IMR-90 (cell line): ENCODE measurements around the gene TAS2R40. TPM values are rescaled to one million over a fixed set of nuclear protein-coding genes. Genes with fewer than 3 reads are reported as not detected.

Experiments used
- ATAC-seq: fragments of 200-7000 bp; cut with Tn5 transposase; 2 replicates; pipeline ENCODE4 v1.9.1; 2020; ENCODE audit warnings: low read depth, mild to moderate bottlenecking, moderate library complexity
- BruUV-seq: library from RNA; stranded (reverse); fragments of 400-500 nt; replicated peaks from 2 replicates; lab custom pipeline; 2021; lab: Mats Ljungman, UMichigan
- CTCF ChIA-PET: fragments of 300-600 bp; formaldehyde crosslinking; extraction: SDS; loops from one replicate; lab custom pipeline; 2021; ENCODE audit warnings: antibody characterized with exemption; lab: Yijun Ruan, JAX
- POLR2A ChIA-PET: fragments of 300-600 bp; sonication (Branson Sonifier 250); formaldehyde crosslinking; loops from one replicate; lab custom pipeline; 2022; ENCODE audit warnings: antibody characterized with exemption; ENCODE audit not compliant: unreplicated experiment; lab: Charles Lee
- DNase-seq: peaks from one replicate; pipeline ENCODE4 v3.0.0; 2013
- H2AFZ ChIP-seq: replicated peaks from 2 replicates; pipeline ENCODE3; 2013; ENCODE audit warnings: low read length, mild to moderate bottlenecking; ENCODE audit not compliant: poor library complexity
- H2AK5ac ChIP-seq: 2 replicates; pipeline ENCODE4 v1.6.1; 2013; ENCODE audit warnings: low read depth, low read length, inconsistent platforms
- H2AK9ac ChIP-seq: replicated peaks from 2 replicates; pipeline ENCODE3; 2013; ENCODE audit warnings: mild to moderate bottlenecking, low read depth, low read length, moderate library complexity; ENCODE audit not compliant: poor library complexity
- H2BK120ac ChIP-seq: 2 replicates; pipeline ENCODE4 v1.6.1; 2013; ENCODE audit warnings: low read depth, low read length, inconsistent platforms
- H2BK15ac ChIP-seq: 3 replicates; pipeline ENCODE4 v1.6.1; 2013; ENCODE audit warnings: low read depth, low read length, inconsistent platforms
- H2BK20ac ChIP-seq: 2 replicates; pipeline ENCODE4 v1.6.1; 2013; ENCODE audit warnings: low read depth, mild to moderate bottlenecking, inconsistent platforms, low read length, moderate library complexity
- H2BK5ac ChIP-seq: 2 replicates; pipeline ENCODE4 v1.6.1; 2013; ENCODE audit warnings: mild to moderate bottlenecking, low read depth, low read length, inconsistent platforms; ENCODE audit not compliant: poor library complexity, severe bottlenecking
- H3K14ac ChIP-seq: replicated peaks from 2 replicates; pipeline ENCODE4 v1.6.1; 2013; ENCODE audit warnings: low read depth, low read length, inconsistent platforms
- H3K18ac ChIP-seq: 2 replicates; pipeline ENCODE4 v1.6.1; 2013; ENCODE audit warnings: low read depth, low read length, control low read depth
- H3K23ac ChIP-seq: 2 replicates; pipeline ENCODE4 v1.6.1; 2013; ENCODE audit warnings: low read depth, low read length, inconsistent platforms
- H3K27ac ChIP-seq: 2 replicates; pipeline ENCODE4 v1.5.1; 2013; ENCODE audit warnings: mild to moderate bottlenecking, control low read depth, low read length; ENCODE audit not compliant: insufficient read depth
- H3K27me3 ChIP-seq: 2 replicates; pipeline ENCODE4 v1.6.1; 2013; ENCODE audit warnings: low read length; ENCODE audit not compliant: control insufficient read depth, insufficient read depth
- H3K36me3 ChIP-seq: 2 replicates; pipeline ENCODE4 v1.6.1; 2013; ENCODE audit warnings: low read length, mixed read lengths; ENCODE audit not compliant: control insufficient read depth, insufficient read depth
- H3K4ac ChIP-seq: 2 replicates; pipeline ENCODE4 v1.6.1; 2013; ENCODE audit warnings: low read depth, low read length, inconsistent platforms
- H3K4me1 ChIP-seq: 2 replicates; pipeline ENCODE4 v1.6.1; 2013; ENCODE audit warnings: low read length, mixed read lengths; ENCODE audit not compliant: control insufficient read depth, insufficient read depth
- H3K4me2 ChIP-seq: 2 replicates; pipeline ENCODE4 v1.6.1; 2013; ENCODE audit warnings: low read depth, mild to moderate bottlenecking, control low read depth, low read length, moderate library complexity
- H3K4me3 ChIP-seq: 2 replicates; pipeline ENCODE4 v1.5.1; 2013; ENCODE audit warnings: low read depth, mild to moderate bottlenecking, control low read depth, low read length, moderate library complexity; ENCODE audit not compliant: insufficient read depth
- H3K56ac ChIP-seq: 2 replicates; pipeline ENCODE4 v1.6.1; 2013; ENCODE audit warnings: low read length, inconsistent platforms; ENCODE audit not compliant: insufficient read depth; ENCODE audit errors: extremely low read depth
- H3K79me1 ChIP-seq, 2 experiments: 2 replicates each; pipeline ENCODE4 v1.6.1; 2013; ENCODE audit warnings: low read length in 2 of 2, inconsistent platforms in 1 of 2, low read depth in 1 of 2
- H3K9ac ChIP-seq: 2 replicates; pipeline ENCODE4 v1.6.1; 2013; ENCODE audit warnings: low read depth, low read length, control low read depth
- H3K9me1 ChIP-seq: 2 replicates; pipeline ENCODE4 v1.6.1; 2013; ENCODE audit warnings: low read length, inconsistent platforms; ENCODE audit not compliant: insufficient read depth
- H3K9me3 ChIP-seq: 2 replicates; pipeline ENCODE4 v1.6.1; 2013; ENCODE audit warnings: low read length; ENCODE audit not compliant: control insufficient read depth, insufficient read depth
- H4K20me1 ChIP-seq: 2 replicates; pipeline ENCODE4 v1.6.1; 2013; ENCODE audit warnings: low read length, inconsistent platforms; ENCODE audit not compliant: insufficient read depth
- H4K5ac ChIP-seq: 2 replicates; pipeline ENCODE4 v1.6.1; 2013; ENCODE audit warnings: mild to moderate bottlenecking, low read depth, low read length, control low read depth
- H4K8ac ChIP-seq, 2 experiments: 2 replicates each; pipeline ENCODE4 v1.6.1; 2013; ENCODE audit warnings: low read depth in 2 of 2, low read length in 2 of 2, control low read depth in 1 of 2, inconsistent platforms in 1 of 2
- H4K91ac ChIP-seq: 2 replicates; pipeline ENCODE4 v1.6.1; 2013; ENCODE audit warnings: low read depth, low read length, inconsistent platforms; ENCODE audit not compliant: insufficient read depth
- BHLHE40 ChIP-seq: fragments of 150-350 bp; IDR thresholded peaks from 2 replicates; pipeline ENCODE4 v1.6.1; 2016; ENCODE audit warnings: mild to moderate bottlenecking, low read depth, low read length
- CEBPB ChIP-seq: IDR thresholded peaks from 2 replicates; pipeline ENCODE4 v1.6.1; 2012; ENCODE audit warnings: low read depth, low read length, improper control_type of control experiment
- CHD1 ChIP-seq: IDR thresholded peaks from 2 replicates; pipeline ENCODE4 v1.6.1; 2012; ENCODE audit warnings: low read depth, low read length, improper control_type of control experiment
- CTCF ChIP-seq: conservative IDR thresholded peaks from 2 replicates; pipeline ENCODE4 v1.5.1; 2012; ENCODE audit warnings: mild to moderate bottlenecking, low read depth, low read length, improper control_type of control experiment
- ELK1 ChIP-seq: fragments of 150-350 bp; IDR thresholded peaks from 2 replicates; pipeline ENCODE4 v1.6.1; 2016; ENCODE audit warnings: low read depth, mild to moderate bottlenecking, low read length, moderate library complexity, borderline replicate concordance
- FOS ChIP-seq: fragments of 150-350 bp; IDR thresholded peaks from 2 replicates; pipeline ENCODE4 v1.6.1; 2016; ENCODE audit warnings: low read depth, low read length
- MAFK ChIP-seq: IDR thresholded peaks from 2 replicates; pipeline ENCODE4 v1.6.1; 2012; ENCODE audit warnings: low read depth, low read length, improper control_type of control experiment
- MXI1 ChIP-seq: IDR thresholded peaks from 2 replicates; pipeline ENCODE4 v1.6.1; 2012; ENCODE audit warnings: low read depth, mild to moderate bottlenecking, low read length, moderate library complexity, borderline replicate concordance
- NFE2L2 ChIP-seq: fragments of 150-350 bp; IDR thresholded peaks from 2 replicates; pipeline ENCODE4 v1.6.1; 2016; ENCODE audit warnings: low read depth, mild to moderate bottlenecking, low read length
- POLR2A ChIP-seq: IDR thresholded peaks from 2 replicates; pipeline ENCODE4 v1.6.1; 2012; ENCODE audit warnings: mild to moderate bottlenecking, low read depth, low read length
- RCOR1 ChIP-seq: IDR thresholded peaks from 2 replicates; pipeline ENCODE4 v1.6.1; 2012; ENCODE audit warnings: mild to moderate bottlenecking, low read length, improper control_type of control experiment; ENCODE audit not compliant: insufficient replicate concordance
- RFX5 ChIP-seq: IDR thresholded peaks from 2 replicates; pipeline ENCODE4 v1.8.0; 2012; ENCODE audit warnings: low read depth, mild to moderate bottlenecking, low read length, moderate library complexity
- SMC3 ChIP-seq: fragments of 150-350 bp; IDR thresholded peaks from 2 replicates; pipeline ENCODE4 v1.6.1; 2016; ENCODE audit warnings: low read depth, mild to moderate bottlenecking, antibody characterized with exemption, low read length, moderate library complexity
- WGBS, 2 experiments: methylation state at CpG; one replicate each; pipeline versions ENCODE4 v1.1.5 to v1.1.7; 2013; ENCODE audit warnings: missing lambda C conversion rate in 2 of 2; ENCODE audit not compliant: insufficient read length in 1 of 2; ENCODE audit errors: extremely low coverage in 2 of 2; 5-methylcytosine and 5-hydroxymethylcytosine counted together
- dilution Hi-C: fragments of 300-500 bp; cut with HindIII; formaldehyde crosslinking; loops from one replicate; pipeline ENCODE4 v1.14.3; 2018; ENCODE audit warnings: low sequenced_read_pairs; ENCODE audit not compliant: unreplicated experiment
- in situ Hi-C: fragments of 300-500 bp; cut with MboI; formaldehyde crosslinking; loops from 3 replicates; pipeline ENCODE4 v1.14.3; 2019; ENCODE audit warnings: low sequenced_read_pairs, inconsistent platforms, mixed read lengths
- intact Hi-C: fragments of 100-400 bp; cut with micrococcal nuclease; formaldehyde crosslinking; loops from 2 replicates; pipeline ENCODE4 v1.10.0; 2022
- polyA plus RNA-seq, 3 experiments: library from polyadenylated mRNA; depleted of rRNA; stranded (reverse); fragments of >200 nt; gene quantifications; 2 replicates each; pipeline ENCODE4 v1.2.3, GENCODE V29; 2012; ENCODE audit warnings: low replicate concordance in 1 of 3
- total RNA-seq: library from RNA; depleted of rRNA; stranded (reverse); fragments of >200 nt; gene quantifications from 2 replicates; pipeline ENCODE4 v1.2.3, GENCODE V29; 2012

Gene TAS2R40
- total and polyA plus RNA-seq, 2 of the 4 experiments (the other 2 are of a cell fraction), result not detected

- intact Hi-C loops, result no loop called here
- Histone ChIP-seq H2BK5ac (no peak overlapping the region), H4K91ac (no peak overlapping the region), H2AK5ac (no peak overlapping the region), H2AFZ (no peak overlapping the region), H3K36me3 (no peaks in the 10 kb centered on the region), H2BK20ac (no peak overlapping the region), H3K4me1 (no peaks in the 10 kb centered on the region), H2AK9ac (no peak overlapping the region), H4K8ac (no peak overlapping the region), H4K20me1 (no peaks in the 10 kb centered on the region), H3K18ac (no peak overlapping the region), H3K14ac (no peak overlapping the region), H3K23ac (no peak overlapping the region), H4K5ac (no peak overlapping the region), H3K4me2 (no peak overlapping the region), H3K27ac (no peak overlapping the region), H3K4me3 (no peak overlapping the region), H3K56ac (no peak overlapping the region), H2BK120ac (no peak overlapping the region), H3K9me1 (no peaks in the 10 kb centered on the region), H3K4ac (no peak overlapping the region), H2BK15ac (no peak overlapping the region), H3K9ac (no peak overlapping the region), H3K9me3 (no peaks in the 10 kb centered on the region), H3K79me1 (no peaks in the 10 kb centered on the region), H3K27me3 (peaks cover 7% of the 10 kb centered on the region)
- no TSS peak for BruUV-seq
- CTCF ChIA-PET, result no interaction called here
- TF ChIP-seq CEBPB (no peak), RFX5 (no peak), POLR2A (no peak), CHD1 (no peak), NFE2L2 (no peak), FOS (no peak), MXI1 (no peak), CTCF (no peak), ELK1 (no peak), SMC3 (no peak), RCOR1 (no peak), BHLHE40 (no peak), MAFK (no peak)
- POLR2A ChIA-PET, result no interaction called here
- DNase-seq (no peak), ATAC-seq (no peak)
- WGBS, 2 experiments, result no CpG with 5 or more reads among the region's 1 CpG
- in situ Hi-C loops, result no loop called here
- dilution Hi-C loops, result no loop called here
Measured at GRCh38 chr7:143250822-143251221, 29.0 kb downstream of the TAS2R40 start.
